CD14-positive monocyte (primary cell): ENCODE data around the gene CDH4. TPM values are rescaled to one million over a fixed set of nuclear protein-coding genes. Genes with fewer than 3 reads are reported as not detected.

Experiments used
- DNase-seq, 3 donors: peaks; one replicate each; pipeline ENCODE4 v3.0.0-alpha.2; 2011 to 2022
- H2AFZ ChIP-seq: 2 replicates; pipeline ENCODE4 v1.6.0; 2012; ENCODE audit warnings: mild to moderate bottlenecking, low read depth, low read length, inconsistent platforms; ENCODE audit not compliant: insufficient read depth, poor library complexity, severe bottlenecking
- H3K27ac ChIP-seq, 2 donors: 1 replicate in 1 of 2; 2 replicates in 1 of 2; pipeline ENCODE4 v1.5.1; 2012 to 2013; ENCODE audit warnings: low read length in 2 of 2, control low read depth in 1 of 2, inconsistent platforms in 1 of 2, low read depth in 1 of 2, mild to moderate bottlenecking in 1 of 2
- H3K27me3 ChIP-seq, 2 donors: one replicate each; pipeline versions ENCODE4 v1.6.0 to v1.6.1; 2011 to 2013; ENCODE audit warnings: low read length in 2 of 2; ENCODE audit not compliant: control insufficient read depth in 2 of 2, insufficient read depth in 2 of 2
- H3K36me3 ChIP-seq, 2 donors: replicated peaks in 1 of 2; 1 replicate in 1 of 2; 2 replicates in 1 of 2; pipeline versions ENCODE4 v1.5.1 to v1.6.1; 2012 to 2013; ENCODE audit warnings: low read length in 2 of 2, control low read depth in 1 of 2, inconsistent platforms in 1 of 2, mild to moderate bottlenecking in 1 of 2; ENCODE audit not compliant: insufficient read depth in 2 of 2, control insufficient read depth in 1 of 2
- H3K4me1 ChIP-seq, 2 donors: 1 replicate in 1 of 2; 2 replicates in 1 of 2; pipeline versions ENCODE4 v1.5.1 to v1.6.1; 2012 to 2013; ENCODE audit warnings: low read length in 2 of 2, control low read depth in 1 of 2, inconsistent platforms in 1 of 2, mild to moderate bottlenecking in 1 of 2, moderate library complexity in 1 of 2; ENCODE audit not compliant: insufficient read depth in 2 of 2, control insufficient read depth in 1 of 2
- H3K4me2 ChIP-seq: replicated peaks from 2 replicates; pipeline ENCODE3; 2012; ENCODE audit warnings: low read length, moderate library complexity, mild to moderate bottlenecking; ENCODE audit not compliant: poor library complexity, severe bottlenecking; ENCODE audit errors: extremely low read depth
- H3K4me3 ChIP-seq, 3 experiments: fragments of 200-600 bp in 1 of 3; sonication (generic) in 1 of 3; replicated peaks in 1 of 3; 1 replicate in 2 of 3; 2 replicates in 1 of 3; pipeline ENCODE4 v1.5.1; 2011 to 2013; ENCODE audit warnings: low read length in 3 of 3, mild to moderate bottlenecking in 3 of 3, control low read depth in 2 of 3, low read depth in 2 of 3, inconsistent platforms in 1 of 3, moderate library complexity in 1 of 3
- H3K79me2 ChIP-seq: 2 replicates; pipeline ENCODE4 v1.6.0; 2012; ENCODE audit warnings: mild to moderate bottlenecking, control low read depth, inconsistent platforms, low read length, moderate library complexity; ENCODE audit not compliant: insufficient read depth
- H3K9ac ChIP-seq: 2 replicates; pipeline ENCODE4 v1.6.0; 2017; ENCODE audit warnings: low read length, mild to moderate bottlenecking; ENCODE audit not compliant: insufficient read depth, poor library complexity, severe bottlenecking
- H3K9me3 ChIP-seq, 2 donors: replicated peaks in 1 of 2; 1 replicate in 1 of 2; 2 replicates in 1 of 2; pipeline versions ENCODE4 v1.5.1 to v1.6.1; 2012 to 2013; ENCODE audit warnings: low read length in 2 of 2, control low read depth in 1 of 2; ENCODE audit not compliant: control insufficient read depth in 1 of 2, insufficient read depth in 1 of 2
- H4K20me1 ChIP-seq: 2 replicates; pipeline ENCODE4 v1.6.0; 2012; ENCODE audit warnings: mild to moderate bottlenecking, low read length, control low read depth, moderate library complexity; ENCODE audit not compliant: insufficient read depth
- H3K27ac Mint-ChIP-seq, 7 donors: one replicate each; pipeline ENCODE4 v1.8.0; 2020; ENCODE audit warnings: mild to moderate bottlenecking in 7 of 7, mixed read lengths in 7 of 7, moderate library complexity in 6 of 7, inconsistent platforms in 2 of 7
- H3K27me3 Mint-ChIP-seq, 3 donors: one replicate each; pipeline ENCODE4 v1.8.0; 2021 to 2022; ENCODE audit warnings: low read depth in 3 of 3, mild to moderate bottlenecking in 3 of 3, mixed read lengths in 3 of 3, moderate library complexity in 3 of 3, inconsistent platforms in 1 of 3
- H3K36me3 Mint-ChIP-seq, 2 donors: one replicate each; pipeline ENCODE4 v1.8.0; 2020; ENCODE audit warnings: mixed read lengths in 2 of 2, inconsistent platforms in 1 of 2, mild to moderate bottlenecking in 1 of 2
- H3K4me1 Mint-ChIP-seq: one replicate; pipeline ENCODE4 v1.8.0; 2020; ENCODE audit warnings: mild to moderate bottlenecking, mixed read lengths
- H3K4me3 Mint-ChIP-seq, 2 donors: one replicate each; pipeline ENCODE4 v1.8.0; 2020; ENCODE audit warnings: mild to moderate bottlenecking in 2 of 2, mixed read lengths in 2 of 2, moderate library complexity in 1 of 2
- H3K9me3 Mint-ChIP-seq, 7 donors: one replicate each; pipeline ENCODE4 v1.8.0; 2020 to 2022; ENCODE audit warnings: mixed read lengths in 7 of 7, mild to moderate bottlenecking in 6 of 7, moderate library complexity in 6 of 7, inconsistent platforms in 2 of 7
- WGBS: methylation state at CpG from one replicate; pipeline ENCODE4 v1.1.5; 2013; ENCODE audit warnings: missing lambda C conversion rate; ENCODE audit not compliant: insufficient coverage; 5-methylcytosine and 5-hydroxymethylcytosine counted together
- intact Hi-C, 2 donors: fragments of 100-400 bp; cut with micrococcal nuclease; formaldehyde crosslinking; loops; one replicate each; pipeline versions ENCODE4 v1.15.0 to v1.15.1; 2023
- polyA plus RNA-seq, 3 donors: library from polyadenylated mRNA; depleted of rRNA in 1 of 3; unstranded in 2 of 3; stranded (reverse) in 1 of 3; fragments of 300-500 nt in 2 of 3; fragments of >200 nt in 1 of 3; fragmentation: Illumina TruSeq in 2 of 3; gene quantifications; 1 replicate in 2 of 3; 2 replicates in 1 of 3; pipeline ENCODE4 v1.2.3, GENCODE V29; 2012 to 2021
- TF ChIP-seq, protein P1 (sequence below): fragments of 200-600 bp; IDR thresholded peaks from one replicate; pipeline ENCODE4 v1.8.0; 2022; ENCODE audit warnings: antibody characterized with exemption, mild to moderate bottlenecking

Gene CDH4
- polyA plus RNA-seq, 3 donors, result not detected

GRCh38 chr20:61621852-61622251, 369.8 kb downstream of the CDH4 start:
- no peak overlapping the region for H2AFZ ChIP-seq
- H3K4me3 ChIP-seq, result no peak overlapping the region
- no peaks in the 10 kb centered on the region for H3K27me3 ChIP-seq
- no peak overlapping the region for H3K27ac ChIP-seq
- H3K9ac ChIP-seq, result no peak overlapping the region
- intact Hi-C loops, result no loop called here
- H3K36me3 Mint-ChIP-seq, result no peaks in the 10 kb centered on the region
- H3K27ac Mint-ChIP-seq, result no peak overlapping the region
- no peaks in the 10 kb centered on the region for H3K4me1 ChIP-seq
- peaks cover 31 to 84% of the 10 kb centered on the region in 2 donors for H3K9me3 ChIP-seq
- H3K4me1 Mint-ChIP-seq, result no peaks in the 10 kb centered on the region
- no peak overlapping the region for H3K4me3 Mint-ChIP-seq
- no peaks in the 10 kb centered on the region for H4K20me1 ChIP-seq
- no peaks in the 10 kb centered on the region for H3K79me2 ChIP-seq
- peaks cover 0 to 3% (median 2%) of the 10 kb centered on the region in 3 donors for H3K27me3 Mint-ChIP-seq
- peaks cover 3 to 66% (median 43%) of the 10 kb centered on the region in 7 donors for H3K9me3 Mint-ChIP-seq
- H3K4me2 ChIP-seq, result no peak overlapping the region
- TF ChIP-seq, protein P1, sequence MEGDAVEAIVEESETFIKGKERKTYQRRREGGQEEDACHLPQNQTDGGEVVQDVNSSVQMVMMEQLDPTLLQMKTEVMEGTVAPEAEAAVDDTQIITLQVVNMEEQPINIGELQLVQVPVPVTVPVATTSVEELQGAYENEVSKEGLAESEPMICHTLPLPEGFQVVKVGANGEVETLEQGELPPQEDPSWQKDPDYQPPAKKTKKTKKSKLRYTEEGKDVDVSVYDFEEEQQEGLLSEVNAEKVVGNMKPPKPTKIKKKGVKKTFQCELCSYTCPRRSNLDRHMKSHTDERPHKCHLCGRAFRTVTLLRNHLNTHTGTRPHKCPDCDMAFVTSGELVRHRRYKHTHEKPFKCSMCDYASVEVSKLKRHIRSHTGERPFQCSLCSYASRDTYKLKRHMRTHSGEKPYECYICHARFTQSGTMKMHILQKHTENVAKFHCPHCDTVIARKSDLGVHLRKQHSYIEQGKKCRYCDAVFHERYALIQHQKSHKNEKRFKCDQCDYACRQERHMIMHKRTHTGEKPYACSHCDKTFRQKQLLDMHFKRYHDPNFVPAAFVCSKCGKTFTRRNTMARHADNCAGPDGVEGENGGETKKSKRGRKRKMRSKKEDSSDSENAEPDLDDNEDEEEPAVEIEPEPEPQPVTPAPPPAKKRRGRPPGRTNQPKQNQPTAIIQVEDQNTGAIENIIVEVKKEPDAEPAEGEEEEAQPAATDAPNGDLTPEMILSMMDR, result no peak
- H3K36me3 ChIP-seq, result no peaks in the 10 kb centered on the region
- 92% methylated on average over 5 of the region's 10 CpGs for WGBS
- no peak for DNase-seq

DNA sequence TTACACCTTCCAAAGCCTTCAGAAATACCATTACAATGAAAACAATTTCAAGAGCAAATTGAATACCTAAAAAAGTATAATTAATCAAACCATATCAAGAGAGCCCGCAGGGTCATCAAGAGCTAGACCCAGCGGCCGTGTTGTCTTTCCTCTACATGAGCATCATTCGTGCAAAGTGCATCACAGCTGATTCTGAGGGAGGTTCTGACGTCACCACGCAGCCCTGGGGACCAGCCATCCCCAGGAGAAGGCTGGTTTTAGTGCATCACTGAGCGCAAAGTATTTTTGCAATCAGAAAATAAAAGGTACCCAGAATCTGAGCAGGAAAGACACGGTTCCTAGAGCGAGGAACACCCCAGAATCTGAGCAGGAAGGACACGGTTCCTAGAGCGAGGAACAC, 371.4 kb downstream of the CDH4 start:
- Mint-ChIP-seq H3K4me1 (no peaks in the 10 kb centered on the region), H3K36me3 (no peaks in the 10 kb centered on the region), H3K9me3 (peaks cover 0 to 64% (median 38%) of the 10 kb centered on the region in 7 donors), H3K4me3 (no peak overlapping the region), H3K27me3 (peaks cover 0 to 8% (median 6%) of the 10 kb centered on the region in 3 donors), H3K27ac (no peak overlapping the region)
- TF ChIP-seq, protein P1, result no peak
- Histone ChIP-seq H2AFZ (no peak overlapping the region), H3K27me3 (no peaks in the 10 kb centered on the region), H3K4me2 (no peak overlapping the region), H3K79me2 (no peaks in the 10 kb centered on the region), H3K27ac (no peak overlapping the region), H3K36me3 (no peaks in the 10 kb centered on the region), H4K20me1 (no peaks in the 10 kb centered on the region), H3K4me1 (no peaks in the 10 kb centered on the region), H3K9me3 (peaks cover 17 to 84% of the 10 kb centered on the region in 2 donors), H3K9ac (no peak overlapping the region), H3K4me3 (no peak overlapping the region)
- intact Hi-C loops, result no loop called here
- DNase-seq, result no peak
- 96% methylated on average over 11 of the region's 11 CpGs for WGBS
